ENCODE measurements around the gene GON4L. TPM values are rescaled to one million over a fixed set of nuclear protein-coding genes. Genes with fewer than 3 reads are reported as not detected.

The GON4L gene
- 47.7 TPM for total RNA-seq

GRCh38 chr1:155856975-155857930 is at the start of gene GON4L:
Gene GON4L, minus strand, starts transcription at chr1:155857214. Its CDS starts 3,434 bp downstream, at chr1:155853780.

GRCh38 chr1:155859234-155859829 is 2.3 kb upstream of the GON4L start, which contains the start of gene SYT11:
Gene SYT11, plus strand, starts transcription at chr1:155859567. Its CDS starts 195 bp downstream, at chr1:155859762.

Small RNAs within 50 kb of the gene (small RNA-seq; reads per million reads assigned to genes)
- not detected for gene RF00015

Other genes starting within 250 kb of the GON4L start
- 34.4 TPM for gene MSTO1, start 247.0 kb downstream of the GON4L start, total RNA-seq
- 496 TPM for gene YY1AP1, start 168.4 kb downstream of the GON4L start, total RNA-seq
- 58.8 TPM for gene DAP3, start 168.1 kb downstream of the GON4L start, total RNA-seq
- 260 TPM for gene SYT11, start 2.4 kb upstream of the GON4L start, total RNA-seq
- 37.4 TPM for gene RIT1, start 54.1 kb upstream of the GON4L start, total RNA-seq
- 33.4 TPM for gene KHDC4, start 77.2 kb upstream of the GON4L start, total RNA-seq
- gene RXFP4, start 84.4 kb upstream of the GON4L start, total RNA-seq: not detected
- gene ARHGEF2, start 121.3 kb upstream of the GON4L start, total RNA-seq: 71.5 TPM
- gene SSR2, start 163.7 kb upstream of the GON4L start, total RNA-seq: 137 TPM
- 30.9 TPM for gene UBQLN4, start 196.6 kb upstream of the GON4L start, total RNA-seq
- 55.8 TPM for gene LAMTOR2, start 197.6 kb upstream of the GON4L start, total RNA-seq
- not detected for gene RAB25, start 203.9 kb upstream of the GON4L start, total RNA-seq
- 33.4 TPM for gene MEX3A, start 225.3 kb upstream of the GON4L start, total RNA-seq

Data from diencephalon (tissue), 1 donor.